Fibroblast of upper back skin (primary cell): ENCODE measurements around the gene ANKS1B.
"Not testable (repeated sequence)": the region's sequence is repeated elsewhere in the genome, so short reads cannot be mapped to it uniquely, and the experiment has no call there.

Experiments
- DNase-seq: peaks from one replicate; pipeline ENCODE4 v3.0.0-alpha.2; 2013

Gene ANKS1B

GRCh38 chr12:99039367-99040120 is 945.2 kb downstream of the ANKS1B start:
- no peak for DNase-seq

DNA sequence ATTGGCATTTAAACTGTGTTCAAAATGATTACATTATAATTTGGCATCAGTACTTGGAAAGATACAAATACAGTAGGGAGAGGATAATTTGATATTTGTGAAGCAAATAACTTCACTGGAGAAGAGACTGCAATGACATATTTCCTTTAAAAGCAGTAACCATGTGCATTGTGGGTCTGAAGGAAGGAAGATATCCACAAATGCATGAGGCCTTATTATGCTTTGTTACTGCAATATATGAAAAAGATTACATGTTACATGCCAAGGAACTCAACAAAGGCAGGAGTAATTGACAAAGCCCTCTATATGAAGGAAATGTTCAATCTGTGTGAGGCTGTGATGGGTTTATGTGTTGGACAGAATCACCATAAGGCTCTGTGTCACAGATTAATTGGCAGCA is 948.2 kb downstream of the ANKS1B start:
- no peak for DNase-seq

DNA sequence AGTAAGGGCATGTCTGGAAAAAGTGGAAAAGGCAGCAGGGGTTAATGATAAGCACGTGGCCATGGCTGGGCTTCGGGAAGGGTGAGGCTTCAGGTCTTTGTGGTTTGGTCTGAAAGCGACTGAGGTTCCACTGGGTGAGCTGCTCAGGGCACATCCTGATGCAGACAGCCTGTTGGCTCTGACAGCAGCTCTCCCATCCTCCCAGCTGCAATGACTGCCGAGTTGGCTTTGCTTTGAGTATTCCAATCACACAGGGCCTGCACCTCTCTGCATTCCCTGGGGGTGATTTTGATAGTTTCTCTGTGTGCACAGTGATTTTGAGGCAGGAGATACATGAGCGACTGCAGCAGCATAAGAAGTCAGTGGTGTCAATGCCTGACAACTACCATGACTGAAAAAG is 948.9 kb downstream of the ANKS1B start:
- DNase-seq = no peak

DNA sequence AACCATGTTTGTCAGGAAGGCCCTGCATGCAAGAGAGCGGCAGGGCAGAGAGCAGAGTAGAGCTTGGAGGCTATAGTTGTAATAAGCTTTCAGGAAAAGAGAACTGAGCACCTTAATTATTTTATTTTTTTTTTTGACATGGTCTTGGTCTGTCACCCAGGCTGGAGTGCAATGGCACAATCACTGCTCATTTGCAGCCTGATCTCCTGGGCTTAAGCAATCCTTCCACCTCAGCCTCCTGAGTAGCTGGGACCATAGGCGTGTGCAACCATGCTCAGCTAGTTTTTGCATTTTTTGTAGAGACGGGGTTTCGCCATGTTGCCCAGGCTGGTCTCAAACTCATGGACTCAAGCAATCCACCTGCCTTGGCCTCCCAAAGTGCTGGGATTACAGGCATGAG is 950.5 kb downstream of the ANKS1B start:
- DNase-seq = not testable (repeated sequence)

DNA sequence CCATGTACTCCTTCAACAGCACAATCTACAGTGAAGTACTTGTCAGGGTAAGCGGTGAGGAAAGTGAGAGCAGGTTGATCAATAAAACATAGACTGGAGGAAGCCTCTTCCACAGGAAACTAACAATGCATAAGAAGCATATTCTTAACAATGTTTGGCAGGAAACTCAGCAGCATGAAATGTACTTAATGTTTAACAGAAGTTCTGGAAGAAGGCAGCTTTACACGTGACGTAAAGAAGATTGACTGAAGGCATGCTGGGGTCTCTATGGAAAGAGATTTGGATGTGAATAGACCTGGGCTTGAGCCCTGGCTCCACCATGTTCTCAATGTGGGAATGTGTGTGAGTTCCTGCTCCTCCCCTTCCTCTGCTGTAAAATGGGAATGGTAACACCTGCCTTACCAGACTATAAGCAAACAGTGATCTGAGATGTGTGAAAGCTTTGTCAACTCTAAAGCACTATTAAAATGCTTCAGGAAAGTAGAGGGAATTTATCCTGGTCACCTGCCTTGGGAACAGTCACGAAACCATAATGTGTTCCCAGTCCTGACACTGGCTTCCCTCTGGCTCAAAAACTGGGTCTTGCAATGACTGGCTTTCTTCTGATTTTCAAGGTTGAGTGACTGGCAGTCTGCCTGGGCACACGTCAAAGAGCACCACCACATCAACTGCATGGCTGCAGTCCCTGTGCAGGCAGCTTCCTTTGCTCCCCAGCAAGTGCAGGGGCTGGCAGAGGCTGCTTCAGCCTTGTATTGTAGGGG is 955.0 kb downstream of the ANKS1B start:
- DNase-seq = no peak

DNA sequence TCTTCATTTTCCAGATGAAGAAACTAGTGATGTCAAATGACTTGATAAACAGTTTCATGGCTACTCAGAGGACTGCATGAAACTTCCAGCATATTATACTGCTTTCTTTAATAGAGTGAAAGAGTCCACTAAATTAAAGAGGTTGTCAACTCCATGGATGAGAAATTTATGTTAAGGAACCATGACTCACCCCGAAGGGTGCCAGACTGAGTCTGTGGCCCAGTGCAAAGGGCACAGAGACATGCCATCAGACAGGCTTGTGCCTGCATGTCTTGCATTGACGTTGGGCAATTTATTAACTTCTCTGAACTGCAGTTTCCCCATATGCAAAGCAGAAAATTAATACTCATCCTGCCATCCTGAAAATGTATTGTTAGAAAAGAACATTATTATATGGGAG is 957.3 kb downstream of the ANKS1B start:
- no peak for DNase-seq

DNA sequence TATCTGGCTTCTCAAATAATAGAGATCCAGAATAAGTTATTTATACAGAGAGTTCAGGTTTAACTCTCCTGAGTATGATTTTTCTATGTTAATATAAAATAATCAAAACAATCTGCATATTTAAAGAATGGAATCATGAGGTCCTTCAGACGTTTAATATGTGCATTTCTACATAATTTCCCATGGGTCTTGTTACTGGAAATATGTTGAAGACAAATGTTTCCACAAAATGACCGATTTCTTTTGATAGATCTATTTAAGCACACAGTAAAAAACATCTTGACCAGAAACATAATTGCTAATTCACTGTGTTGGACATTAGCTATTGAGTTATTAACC is 957.7 kb downstream of the ANKS1B start:
- DNase-seq = no peak

DNA sequence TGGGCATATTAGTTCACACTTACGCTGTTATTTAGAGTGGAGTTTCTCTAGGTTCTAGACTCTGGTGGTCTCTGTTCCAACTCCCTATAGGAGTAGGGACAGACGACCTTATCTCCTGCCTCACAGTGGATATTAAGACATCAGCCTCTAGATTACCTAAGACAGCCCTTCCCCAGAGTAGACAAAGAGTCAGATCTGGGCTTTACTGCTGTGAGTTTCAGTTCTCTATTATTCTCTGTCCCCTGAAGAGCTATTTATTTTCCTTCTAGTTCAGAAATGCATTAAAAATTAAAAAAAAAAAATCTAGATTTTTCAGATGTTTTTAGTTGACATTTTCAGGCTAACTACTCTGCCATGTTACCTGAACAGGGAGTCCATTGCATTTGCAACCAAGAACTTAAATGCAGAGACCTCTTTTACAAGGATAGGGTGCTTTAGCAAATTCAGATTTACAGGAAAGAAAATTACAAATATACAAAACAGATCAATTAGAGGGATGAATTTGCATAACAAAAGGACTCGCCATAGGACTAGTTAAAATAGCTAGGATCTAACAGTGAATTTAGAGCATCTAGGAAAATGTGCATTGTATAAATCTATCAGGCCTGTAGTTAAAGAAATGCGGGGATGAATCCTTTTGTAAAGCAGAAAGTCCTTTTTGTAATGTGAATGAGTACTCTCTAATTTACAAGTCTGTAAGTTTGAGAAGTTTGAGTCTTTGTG is 958.2 kb downstream of the ANKS1B start:
- no peak for DNase-seq

- DNase-seq = no peak
These were observed 959.9 kb downstream of the ANKS1B start for GRCh38 chr12:99024870-99025269.

DNA sequence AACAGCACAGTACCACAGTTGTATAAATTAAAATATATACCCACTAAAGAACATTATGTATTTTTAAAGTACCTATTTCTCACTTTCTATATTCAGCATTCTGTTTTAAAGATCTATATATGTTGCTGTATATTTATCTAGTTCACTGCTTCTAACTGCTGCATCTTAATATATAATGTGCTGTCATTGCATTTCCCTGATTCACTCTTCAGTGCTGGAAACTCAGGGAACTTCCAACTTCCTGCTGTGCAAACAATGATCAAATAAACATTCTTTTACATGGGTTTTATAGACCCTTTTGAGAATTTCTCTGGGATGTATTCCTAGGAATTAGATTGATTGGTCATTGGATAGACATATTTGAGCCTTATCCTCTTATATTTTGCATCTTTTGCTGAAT is 960.5 kb downstream of the ANKS1B start:
- no peak for DNase-seq

GRCh38 chr12:99020871-99021270 is 963.9 kb downstream of the ANKS1B start:
- DNase-seq = no peak

DNA sequence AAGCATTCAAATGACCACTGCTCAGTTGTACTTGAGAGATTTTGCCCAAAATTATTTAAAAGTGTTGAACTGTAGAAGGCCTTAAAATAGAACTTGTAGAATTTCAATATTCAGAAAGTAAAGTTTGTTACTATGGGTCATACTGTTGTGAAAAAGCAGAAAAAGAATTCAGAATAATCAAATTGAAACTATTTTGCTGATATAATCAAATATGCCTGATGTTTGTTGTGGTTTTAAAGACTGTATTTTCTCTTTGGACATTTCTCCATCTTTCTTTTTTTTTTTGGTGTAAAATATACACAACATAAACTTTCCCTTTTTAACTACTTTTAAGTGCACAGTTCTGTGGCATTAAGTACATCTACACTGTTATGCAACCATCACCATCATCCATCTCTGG is 964.9 kb downstream of the ANKS1B start:
- no peak for DNase-seq

GRCh38 chr12:99017971-99018370 is 966.8 kb downstream of the ANKS1B start:
- DNase-seq = no peak

DNA sequence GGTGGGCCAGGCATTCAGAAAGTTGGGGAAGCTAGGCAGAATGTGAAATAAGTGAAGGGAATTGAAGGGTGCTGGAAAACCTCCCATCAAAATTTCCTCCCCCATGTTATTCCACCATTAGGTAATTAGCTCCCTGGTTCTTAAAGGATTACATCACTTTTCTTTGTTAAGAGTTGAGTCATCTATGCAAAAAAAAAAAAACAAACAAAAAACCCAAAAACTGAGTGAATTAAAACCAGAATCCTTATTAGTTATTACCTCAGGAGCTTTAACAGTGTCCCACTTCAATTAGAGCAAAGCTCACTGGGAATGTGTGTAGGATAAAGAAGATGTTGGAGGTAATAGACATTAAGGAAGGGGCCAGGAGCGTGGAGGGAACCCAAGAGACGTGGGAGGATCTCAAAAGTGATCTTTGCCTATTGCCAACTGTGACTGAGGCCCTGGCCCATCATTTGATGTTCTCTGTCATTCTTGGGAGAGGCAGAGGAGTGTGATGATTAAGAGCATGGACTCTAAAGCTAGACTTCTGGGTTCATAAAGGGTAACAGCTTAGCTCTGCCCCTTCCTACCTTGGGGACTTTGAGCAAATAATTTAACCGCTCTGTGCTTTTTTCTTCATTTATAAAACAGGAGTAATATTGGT is 975.0 kb downstream of the ANKS1B start:
- no peak for DNase-seq

GRCh38 chr12:99005601-99006000 is 979.1 kb downstream of the ANKS1B start:
- DNase-seq = no peak

- no peak for DNase-seq
These were observed 979.8 kb downstream of the ANKS1B start for GRCh38 chr12:99004799-99005466.

DNA sequence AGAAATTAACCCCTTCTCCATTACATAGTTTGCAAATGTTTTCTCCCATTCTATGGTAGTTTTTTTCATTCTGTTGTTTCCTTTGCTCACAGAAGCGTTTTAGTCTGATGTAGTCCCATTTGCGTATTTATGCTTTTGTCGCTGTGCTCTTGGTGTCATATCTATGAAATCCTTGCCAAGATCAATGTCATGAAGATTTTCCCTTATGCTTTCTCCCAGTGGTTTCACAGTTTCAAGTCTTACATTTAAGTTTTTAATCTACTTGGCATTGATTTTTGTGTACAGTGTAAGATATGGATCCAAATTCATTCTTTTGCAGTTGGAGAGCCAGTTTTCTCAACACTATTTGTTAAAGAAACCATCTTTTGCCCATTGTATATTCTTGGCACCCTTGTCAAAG is 982.0 kb downstream of the ANKS1B start:
- DNase-seq = no peak

DNA sequence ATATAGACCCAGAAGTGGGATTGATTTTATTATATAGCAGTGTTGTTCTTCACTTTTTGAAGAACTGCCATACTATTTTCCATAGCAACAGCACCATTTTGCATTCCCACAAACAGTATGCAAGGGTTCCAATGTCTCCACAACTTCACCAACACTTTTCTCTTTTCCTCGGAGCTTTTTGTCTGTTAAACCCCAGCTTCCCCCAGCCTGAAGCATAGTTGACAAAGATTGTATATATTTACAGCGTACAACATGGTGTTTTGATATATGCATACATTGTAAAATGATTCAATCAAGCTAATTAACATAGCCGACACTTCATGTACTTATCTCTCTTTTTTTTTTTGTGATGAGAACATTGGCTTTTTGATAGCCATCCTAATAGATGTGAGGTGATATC is 982.6 kb downstream of the ANKS1B start:
- DNase-seq = no peak

DNA sequence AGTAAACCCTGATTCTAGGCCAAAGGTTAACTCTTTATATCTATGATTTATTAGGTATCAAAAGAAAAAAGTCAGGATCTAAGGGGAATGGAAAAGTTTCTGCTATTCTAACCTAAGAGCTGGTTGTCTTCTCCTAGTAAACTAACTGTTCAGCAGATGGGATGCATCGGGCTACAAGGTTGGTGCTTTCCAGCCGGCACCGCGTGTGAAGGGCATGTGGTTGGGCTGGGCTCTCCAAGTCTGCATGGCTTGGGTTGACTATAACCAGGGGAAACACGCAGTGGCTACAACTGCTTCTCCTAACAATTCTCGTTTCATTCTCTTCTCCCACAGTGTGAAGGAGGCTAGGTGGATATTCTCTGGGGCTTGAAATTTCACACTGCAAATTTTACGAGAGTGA is 985.2 kb downstream of the ANKS1B start:
- no peak for DNase-seq

DNA sequence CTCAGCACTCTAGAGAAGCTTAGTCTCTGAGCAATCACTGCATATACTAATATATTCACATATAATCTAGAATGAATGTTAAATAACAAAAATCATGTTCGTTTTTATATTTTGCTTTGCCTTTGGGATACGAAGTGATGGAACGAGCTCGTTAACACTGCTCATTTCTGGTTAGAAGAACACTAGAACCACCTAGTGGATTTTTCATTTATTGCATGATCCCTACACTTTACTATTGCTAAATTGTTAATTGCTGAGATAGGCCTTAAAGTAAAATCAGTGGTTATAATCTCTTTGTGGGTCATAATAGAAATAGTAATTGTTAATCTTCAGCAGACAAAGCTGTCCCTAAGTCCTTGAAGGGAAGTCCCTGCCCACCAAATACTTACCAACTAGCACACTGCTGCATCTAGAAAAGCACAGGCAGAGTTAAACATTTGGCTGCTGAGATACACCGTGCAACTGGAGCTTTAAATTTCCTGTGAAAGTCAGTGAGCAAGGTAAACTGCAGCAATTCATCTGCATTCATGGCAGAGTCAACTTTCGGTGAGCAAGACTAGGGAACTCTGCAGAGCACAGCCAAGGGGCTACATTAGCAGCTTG is 985.9 kb downstream of the ANKS1B start:
- DNase-seq = peak; percentile 43

- DNase-seq = no peak
These were observed 986.8 kb downstream of the ANKS1B start for GRCh38 chr12:98997899-98998298.

DNA sequence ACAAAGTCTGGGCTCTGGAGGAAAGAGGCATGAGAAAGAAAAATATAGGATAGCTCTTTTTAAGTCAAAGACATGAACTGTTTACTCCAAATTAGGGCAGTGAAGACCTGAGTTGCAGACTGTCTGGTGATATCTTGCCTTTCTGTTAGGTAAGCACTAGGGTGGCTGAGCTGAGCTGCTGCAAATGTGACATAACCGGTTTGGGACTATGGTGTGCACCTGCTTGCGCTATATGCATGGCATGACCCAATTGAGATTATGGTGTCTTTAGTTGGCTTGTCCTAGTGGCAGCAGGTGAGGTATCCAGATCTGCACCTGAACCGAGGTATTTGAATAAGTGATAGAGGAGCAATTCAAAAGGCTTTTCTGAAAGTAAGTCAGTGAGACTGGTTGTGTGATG is 994.1 kb downstream of the ANKS1B start:
- DNase-seq = no peak

DNA sequence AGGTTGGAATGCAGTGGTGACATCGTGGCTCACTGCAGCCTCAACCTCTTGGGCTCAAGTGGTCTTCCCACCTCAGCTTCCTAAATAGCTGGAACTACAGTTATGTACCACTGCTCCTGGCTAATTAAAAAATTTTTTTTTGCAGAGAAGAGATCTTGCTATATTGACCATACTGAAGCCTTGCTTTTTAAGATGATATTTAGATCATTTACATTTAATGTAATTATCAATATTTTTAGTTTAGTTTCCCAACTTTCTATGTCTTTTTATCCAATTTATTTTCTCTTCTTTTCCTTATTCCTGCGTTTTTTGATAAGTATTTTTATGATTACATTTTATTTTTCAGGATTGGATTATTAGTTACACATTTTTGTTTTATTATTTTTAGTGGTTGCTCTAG is 999.6 kb downstream of the ANKS1B start:
- DNase-seq = no peak
